IMR-90 (cell line): ENCODE measurements around the gene IQSEC1. TPM values are rescaled to one million over a fixed set of nuclear protein-coding genes. Genes with fewer than 3 reads are reported as not detected.
A peak's percentile ranks its signal among the peaks of the same experiment; 100 is the strongest.

Experiments
- ATAC-seq: fragments of 200-7000 bp; cut with Tn5 transposase; 2 replicates; pipeline ENCODE4 v1.9.1; 2020; ENCODE audit warnings: low read depth, mild to moderate bottlenecking, moderate library complexity
- BruUV-seq: library from RNA; stranded (reverse); fragments of 400-500 nt; replicated peaks from 2 replicates; lab custom pipeline; 2021; lab: Mats Ljungman, UMichigan
- CTCF ChIA-PET: fragments of 300-600 bp; formaldehyde crosslinking; extraction: SDS; loops from one replicate; lab custom pipeline; 2021; ENCODE audit warnings: antibody characterized with exemption; lab: Yijun Ruan, JAX
- POLR2A ChIA-PET: fragments of 300-600 bp; sonication (Branson Sonifier 250); formaldehyde crosslinking; loops from one replicate; lab custom pipeline; 2022; ENCODE audit warnings: antibody characterized with exemption; ENCODE audit not compliant: unreplicated experiment; lab: Charles Lee
- DNase-seq: peaks from one replicate; pipeline ENCODE4 v3.0.0; 2013
- H2AFZ ChIP-seq: replicated peaks from 2 replicates; pipeline ENCODE3; 2013; ENCODE audit warnings: low read length, mild to moderate bottlenecking; ENCODE audit not compliant: poor library complexity
- H2AK5ac ChIP-seq: 2 replicates; pipeline ENCODE4 v1.6.1; 2013; ENCODE audit warnings: low read depth, low read length, inconsistent platforms
- H2AK9ac ChIP-seq: replicated peaks from 2 replicates; pipeline ENCODE3; 2013; ENCODE audit warnings: mild to moderate bottlenecking, low read depth, low read length, moderate library complexity; ENCODE audit not compliant: poor library complexity
- H2BK120ac ChIP-seq: 2 replicates; pipeline ENCODE4 v1.6.1; 2013; ENCODE audit warnings: low read depth, low read length, inconsistent platforms
- H2BK15ac ChIP-seq: 3 replicates; pipeline ENCODE4 v1.6.1; 2013; ENCODE audit warnings: low read depth, low read length, inconsistent platforms
- H2BK20ac ChIP-seq: 2 replicates; pipeline ENCODE4 v1.6.1; 2013; ENCODE audit warnings: low read depth, mild to moderate bottlenecking, inconsistent platforms, low read length, moderate library complexity
- H2BK5ac ChIP-seq: 2 replicates; pipeline ENCODE4 v1.6.1; 2013; ENCODE audit warnings: mild to moderate bottlenecking, low read depth, low read length, inconsistent platforms; ENCODE audit not compliant: poor library complexity, severe bottlenecking
- H3K14ac ChIP-seq: replicated peaks from 2 replicates; pipeline ENCODE4 v1.6.1; 2013; ENCODE audit warnings: low read depth, low read length, inconsistent platforms
- H3K18ac ChIP-seq: 2 replicates; pipeline ENCODE4 v1.6.1; 2013; ENCODE audit warnings: low read depth, low read length, control low read depth
- H3K23ac ChIP-seq: 2 replicates; pipeline ENCODE4 v1.6.1; 2013; ENCODE audit warnings: low read depth, low read length, inconsistent platforms
- H3K27ac ChIP-seq: 2 replicates; pipeline ENCODE4 v1.5.1; 2013; ENCODE audit warnings: mild to moderate bottlenecking, control low read depth, low read length; ENCODE audit not compliant: insufficient read depth
- H3K27me3 ChIP-seq: 2 replicates; pipeline ENCODE4 v1.6.1; 2013; ENCODE audit warnings: low read length; ENCODE audit not compliant: control insufficient read depth, insufficient read depth
- H3K36me3 ChIP-seq: 2 replicates; pipeline ENCODE4 v1.6.1; 2013; ENCODE audit warnings: low read length, mixed read lengths; ENCODE audit not compliant: control insufficient read depth, insufficient read depth
- H3K4ac ChIP-seq: 2 replicates; pipeline ENCODE4 v1.6.1; 2013; ENCODE audit warnings: low read depth, low read length, inconsistent platforms
- H3K4me1 ChIP-seq: 2 replicates; pipeline ENCODE4 v1.6.1; 2013; ENCODE audit warnings: low read length, mixed read lengths; ENCODE audit not compliant: control insufficient read depth, insufficient read depth
- H3K4me2 ChIP-seq: 2 replicates; pipeline ENCODE4 v1.6.1; 2013; ENCODE audit warnings: low read depth, mild to moderate bottlenecking, control low read depth, low read length, moderate library complexity
- H3K4me3 ChIP-seq: 2 replicates; pipeline ENCODE4 v1.5.1; 2013; ENCODE audit warnings: low read depth, mild to moderate bottlenecking, control low read depth, low read length, moderate library complexity; ENCODE audit not compliant: insufficient read depth
- H3K56ac ChIP-seq: 2 replicates; pipeline ENCODE4 v1.6.1; 2013; ENCODE audit warnings: low read length, inconsistent platforms; ENCODE audit not compliant: insufficient read depth; ENCODE audit errors: extremely low read depth
- H3K79me1 ChIP-seq, 2 experiments: 2 replicates each; pipeline ENCODE4 v1.6.1; 2013; ENCODE audit warnings: low read length in 2 of 2, inconsistent platforms in 1 of 2, low read depth in 1 of 2
- H3K9ac ChIP-seq: 2 replicates; pipeline ENCODE4 v1.6.1; 2013; ENCODE audit warnings: low read depth, low read length, control low read depth
- H3K9me1 ChIP-seq: 2 replicates; pipeline ENCODE4 v1.6.1; 2013; ENCODE audit warnings: low read length, inconsistent platforms; ENCODE audit not compliant: insufficient read depth
- H3K9me3 ChIP-seq: 2 replicates; pipeline ENCODE4 v1.6.1; 2013; ENCODE audit warnings: low read length; ENCODE audit not compliant: control insufficient read depth, insufficient read depth
- H4K20me1 ChIP-seq: 2 replicates; pipeline ENCODE4 v1.6.1; 2013; ENCODE audit warnings: low read length, inconsistent platforms; ENCODE audit not compliant: insufficient read depth
- H4K5ac ChIP-seq: 2 replicates; pipeline ENCODE4 v1.6.1; 2013; ENCODE audit warnings: mild to moderate bottlenecking, low read depth, low read length, control low read depth
- H4K8ac ChIP-seq, 2 experiments: 2 replicates each; pipeline ENCODE4 v1.6.1; 2013; ENCODE audit warnings: low read depth in 2 of 2, low read length in 2 of 2, control low read depth in 1 of 2, inconsistent platforms in 1 of 2
- H4K91ac ChIP-seq: 2 replicates; pipeline ENCODE4 v1.6.1; 2013; ENCODE audit warnings: low read depth, low read length, inconsistent platforms; ENCODE audit not compliant: insufficient read depth
- BHLHE40 ChIP-seq: fragments of 150-350 bp; IDR thresholded peaks from 2 replicates; pipeline ENCODE4 v1.6.1; 2016; ENCODE audit warnings: mild to moderate bottlenecking, low read depth, low read length
- CEBPB ChIP-seq: IDR thresholded peaks from 2 replicates; pipeline ENCODE4 v1.6.1; 2012; ENCODE audit warnings: low read depth, low read length, improper control_type of control experiment
- CHD1 ChIP-seq: IDR thresholded peaks from 2 replicates; pipeline ENCODE4 v1.6.1; 2012; ENCODE audit warnings: low read depth, low read length, improper control_type of control experiment
- CTCF ChIP-seq: conservative IDR thresholded peaks from 2 replicates; pipeline ENCODE4 v1.5.1; 2012; ENCODE audit warnings: mild to moderate bottlenecking, low read depth, low read length, improper control_type of control experiment
- ELK1 ChIP-seq: fragments of 150-350 bp; IDR thresholded peaks from 2 replicates; pipeline ENCODE4 v1.6.1; 2016; ENCODE audit warnings: low read depth, mild to moderate bottlenecking, low read length, moderate library complexity, borderline replicate concordance
- FOS ChIP-seq: fragments of 150-350 bp; IDR thresholded peaks from 2 replicates; pipeline ENCODE4 v1.6.1; 2016; ENCODE audit warnings: low read depth, low read length
- MAZ ChIP-seq: IDR thresholded peaks from 2 replicates; pipeline ENCODE4 v1.6.1; 2012; ENCODE audit warnings: low read depth, mild to moderate bottlenecking, low read length, improper control_type of control experiment, moderate library complexity, borderline replicate concordance
- MXI1 ChIP-seq: IDR thresholded peaks from 2 replicates; pipeline ENCODE4 v1.6.1; 2012; ENCODE audit warnings: low read depth, mild to moderate bottlenecking, low read length, moderate library complexity, borderline replicate concordance
- NFE2L2 ChIP-seq: fragments of 150-350 bp; IDR thresholded peaks from 2 replicates; pipeline ENCODE4 v1.6.1; 2016; ENCODE audit warnings: low read depth, mild to moderate bottlenecking, low read length
- POLR2A ChIP-seq: IDR thresholded peaks from 2 replicates; pipeline ENCODE4 v1.6.1; 2012; ENCODE audit warnings: mild to moderate bottlenecking, low read depth, low read length
- RAD21 ChIP-seq: IDR thresholded peaks from 2 replicates; pipeline ENCODE4 v1.6.1; 2012; ENCODE audit warnings: low read length, improper control_type of control experiment
- RCOR1 ChIP-seq: IDR thresholded peaks from 2 replicates; pipeline ENCODE4 v1.6.1; 2012; ENCODE audit warnings: mild to moderate bottlenecking, low read length, improper control_type of control experiment; ENCODE audit not compliant: insufficient replicate concordance
- RFX5 ChIP-seq: IDR thresholded peaks from 2 replicates; pipeline ENCODE4 v1.8.0; 2012; ENCODE audit warnings: low read depth, mild to moderate bottlenecking, low read length, moderate library complexity
- USF2 ChIP-seq: fragments of 150-350 bp; IDR thresholded peaks from 2 replicates; pipeline ENCODE4 v1.6.1; 2017; ENCODE audit warnings: mild to moderate bottlenecking, antibody characterized with exemption, low read length, low read depth
- whole genome bisulfite sequencing, 2 experiments: methylation state at CpG; one replicate each; pipeline versions ENCODE4 v1.1.5 to v1.1.7; 2013; ENCODE audit warnings: missing lambda C conversion rate in 2 of 2; ENCODE audit not compliant: insufficient read length in 1 of 2; ENCODE audit errors: extremely low coverage in 2 of 2; 5-methylcytosine and 5-hydroxymethylcytosine counted together
- dilution Hi-C: fragments of 300-500 bp; cut with HindIII; formaldehyde crosslinking; loops from one replicate; pipeline ENCODE4 v1.14.3; 2018; ENCODE audit warnings: low sequenced_read_pairs; ENCODE audit not compliant: unreplicated experiment
- in situ Hi-C: fragments of 300-500 bp; cut with MboI; formaldehyde crosslinking; loops from 3 replicates; pipeline ENCODE4 v1.14.3; 2019; ENCODE audit warnings: low sequenced_read_pairs, inconsistent platforms, mixed read lengths
- intact Hi-C: fragments of 100-400 bp; cut with micrococcal nuclease; formaldehyde crosslinking; loops from 2 replicates; pipeline ENCODE4 v1.10.0; 2022
- polyA plus RNA-seq, 3 experiments: library from polyadenylated mRNA; depleted of rRNA; stranded (reverse); fragments of >200 nt; gene quantifications; 2 replicates each; pipeline ENCODE4 v1.2.3, GENCODE V29; 2012; ENCODE audit warnings: low replicate concordance in 1 of 3
- total RNA-seq: library from RNA; depleted of rRNA; stranded (reverse); fragments of >200 nt; gene quantifications from 2 replicates; pipeline ENCODE4 v1.2.3, GENCODE V29; 2012

Gene IQSEC1
- total and polyA plus RNA-seq, 2 of the 4 experiments (the other 2 are of a cell fraction), result 5.9 to 11.9 TPM

GRCh38 chr3:13020159-13020750 is 53.0 kb downstream of the IQSEC1 start:
- WGBS, 2 experiments, result no CpG with 5 or more reads among the region's 6 CpGs
- Histone ChIP-seq H2AK5ac (no peak overlapping the region), H3K56ac (no peak overlapping the region), H3K18ac (no peak overlapping the region), H2BK20ac (no peak overlapping the region), H3K14ac (no peak overlapping the region), H3K79me1 (no peaks in the 10 kb centered on the region), H4K8ac (no peak overlapping the region), H2AFZ (peak overlapping the region; percentile 27), H3K4me2 (no peak overlapping the region), H3K27me3 (no peaks in the 10 kb centered on the region), H3K36me3 (no peaks in the 10 kb centered on the region), H4K20me1 (0 out of 2 replicates have a peak, but pooled peaks cover 1% of the 10 kb centered on the region), H3K23ac (no peak overlapping the region), H3K4ac (no peak overlapping the region; the same call in 1 of the 2 replicates), H2BK15ac (no peak overlapping the region), H3K9ac (no peak overlapping the region), H3K4me3 (no peak overlapping the region), H3K4me1 (peaks cover 33% of the 10 kb centered on the region), H3K9me1 (peaks cover 6% of the 10 kb centered on the region; the same call in 1 of the 2 replicates), H3K9me3 (no peaks in the 10 kb centered on the region), H4K91ac (no peak overlapping the region), H2BK120ac (no peak overlapping the region), H4K5ac (no peak overlapping the region), H3K27ac (no peak overlapping the region), H2BK5ac (no peak overlapping the region), H2AK9ac (no peak overlapping the region)
- DNase-seq (no peak), ATAC-seq (no peak)
- TF ChIP-seq ELK1 (no peak), RAD21 (no peak), RCOR1 (no peak), POLR2A (no peak), USF2 (no peak), RFX5 (no peak), CEBPB (no peak), CTCF (no peak), BHLHE40 (no peak), CHD1 (no peak), NFE2L2 (no peak), MAZ (no peak), MXI1 (no peak), FOS (no peak)
- intact Hi-C loops (no loop called here), dilution Hi-C loops (no loop called here), in situ Hi-C loops (no loop called here)
- no TSS peak for BruUV-seq
- CTCF ChIA-PET, result no interaction called here
- POLR2A ChIA-PET, result interaction anchor here (0.6 kb wide), 1 partner anchor 593 kb away, joined by 7 read pairs; no protein-coding TSS in a partner anchor
